Spleen (tissue), 7 donors: ENCODE measurements around the gene RASSF3.

Experiments
- POLR2A ChIP-seq, 3 donors: fragments of 450-650 bp; IDR thresholded peaks; one replicate each; pipeline ENCODE4 v1.5.1; 2017; ENCODE audit warnings: antibody characterized with exemption in 3 of 3, mild to moderate bottlenecking in 1 of 3
- POLR2AphosphoS5 ChIP-seq, 3 donors: sonication (generic); formaldehyde crosslinking; IDR thresholded peaks; one replicate each; pipeline ENCODE4 v1.5.1; 2017; ENCODE audit warnings: antibody characterized with exemption in 3 of 3
- TF ChIP-seq, protein P1 (sequence below), 11 experiments: fragments of 200-600 bp in 7 of 11; fragments of 450-650 bp in 4 of 11; sonication (generic) in 4 of 11; IDR thresholded peaks in 8 of 11; conservative IDR thresholded peaks in 3 of 11; 1 replicate in 7 of 11; 2 replicates in 4 of 11; pipeline versions ENCODE4 v1.4.0 to v1.8.0; 2016 to 2021; ENCODE audit warnings: antibody characterized with exemption in 11 of 11, inconsistent platforms in 4 of 11, mild to moderate bottlenecking in 1 of 11
- donor health status: DM: no; HTN: no; CAD: no; lungs with moderate emphysema.
- donor health status: DM: no; HTN: no; CAD: no.
- donor health status: DM: no; HTN: no; CAD: no.

DNA sequence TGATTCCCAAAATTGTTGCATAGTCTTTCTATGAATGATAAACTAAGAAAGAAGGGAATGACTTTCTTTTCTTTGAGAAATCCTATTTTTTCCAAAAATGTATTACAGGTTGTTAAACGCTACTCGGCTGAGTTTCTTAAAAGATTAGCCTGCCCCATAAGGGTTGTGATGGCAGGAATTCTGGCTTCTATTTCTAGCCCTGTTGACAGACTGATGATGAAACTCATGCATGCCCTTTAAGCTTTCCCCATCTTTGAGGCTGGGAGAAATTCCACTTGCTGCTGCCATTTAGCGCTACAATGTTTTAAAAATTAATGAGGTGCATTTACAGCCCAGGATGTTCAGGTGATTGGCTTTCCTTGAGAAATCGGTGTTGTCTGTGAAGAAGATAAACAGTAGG is 33.2 kb upstream of the RASSF3 start:
- TF ChIP-seq, protein P1, sequence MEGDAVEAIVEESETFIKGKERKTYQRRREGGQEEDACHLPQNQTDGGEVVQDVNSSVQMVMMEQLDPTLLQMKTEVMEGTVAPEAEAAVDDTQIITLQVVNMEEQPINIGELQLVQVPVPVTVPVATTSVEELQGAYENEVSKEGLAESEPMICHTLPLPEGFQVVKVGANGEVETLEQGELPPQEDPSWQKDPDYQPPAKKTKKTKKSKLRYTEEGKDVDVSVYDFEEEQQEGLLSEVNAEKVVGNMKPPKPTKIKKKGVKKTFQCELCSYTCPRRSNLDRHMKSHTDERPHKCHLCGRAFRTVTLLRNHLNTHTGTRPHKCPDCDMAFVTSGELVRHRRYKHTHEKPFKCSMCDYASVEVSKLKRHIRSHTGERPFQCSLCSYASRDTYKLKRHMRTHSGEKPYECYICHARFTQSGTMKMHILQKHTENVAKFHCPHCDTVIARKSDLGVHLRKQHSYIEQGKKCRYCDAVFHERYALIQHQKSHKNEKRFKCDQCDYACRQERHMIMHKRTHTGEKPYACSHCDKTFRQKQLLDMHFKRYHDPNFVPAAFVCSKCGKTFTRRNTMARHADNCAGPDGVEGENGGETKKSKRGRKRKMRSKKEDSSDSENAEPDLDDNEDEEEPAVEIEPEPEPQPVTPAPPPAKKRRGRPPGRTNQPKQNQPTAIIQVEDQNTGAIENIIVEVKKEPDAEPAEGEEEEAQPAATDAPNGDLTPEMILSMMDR (IDR thresholded peaks at IDR 0.05 in 8 of 11, conservative IDR thresholded peaks at IDR 0.05 in 3 of 11) = no peak
- TF ChIP-seq POLR2A (IDR thresholded peaks at IDR 0.05) (no peak), POLR2AphosphoS5 (IDR thresholded peaks at IDR 0.05) (no peak)
